ENCODE measurements around the gene COQ10A.

Gene COQ10A

GRCh38 chr12:56247923-56248322 is 18.8 kb upstream of the COQ10A start:
- Histone ChIP-seq H3K9me2 (replicated peaks; ENCODE audit: low read depth, low read length) (no peaks in the 10 kb centered on the region), H3F3A (ENCODE audit: low read depth) (no peaks in the 10 kb centered on the region), H3K4me2 (ENCODE audit: low read depth, low read length, poor library complexity, severe bottlenecking) (no peak overlapping the region), H3K4me1 (ENCODE audit: insufficient read depth, low read length, poor library complexity, severe bottlenecking) (no peaks in the 10 kb centered on the region), H3K36me3 (ENCODE audit: insufficient read depth, low read length) (peaks cover 66% of the 10 kb centered on the region; the same call in 1 of the 2 replicates), H3K9ac (ENCODE audit: low read depth, low read length, poor library complexity, severe bottlenecking) (no peak overlapping the region), H3K4me3 (ENCODE audit: low read length, poor library complexity, severe bottlenecking) (no peak overlapping the region), H3K27me3 (ENCODE audit: insufficient read depth, low read length, poor library complexity, severe bottlenecking) (no peaks in the 10 kb centered on the region), H3K79me2 (ENCODE audit: insufficient read depth, low read length) (no peaks in the 10 kb centered on the region), H4K20me1 (ENCODE audit: insufficient read depth, low read length, poor library complexity, severe bottlenecking) (no peaks in the 10 kb centered on the region), H3K9me3 (ENCODE audit: insufficient read depth, low read depth, low read length) (no peaks in the 10 kb centered on the region), H2AFZ (ENCODE audit: low read length) (no peak overlapping the region)
- TF ChIP-seq CTCF (conservative IDR thresholded peaks at IDR 0.05; ENCODE audit: low read length): no peak
- no peak for TF ChIP-seq EZH2phosphoT487 (IDR thresholded peaks at IDR 0.05; ENCODE audit: borderline replicate concordance)

- peaks cover 66% of the 10 kb centered on the region; the same call in 1 of the 2 replicates for H3K36me3 ChIP-seq (ENCODE audit: insufficient read depth, low read length)
- H3K4me1 ChIP-seq (ENCODE audit: insufficient read depth, low read length, poor library complexity, severe bottlenecking): no peaks in the 10 kb centered on the region
- H3K4me3 ChIP-seq (ENCODE audit: low read length, poor library complexity, severe bottlenecking): no peak overlapping the region
- H4K20me1 ChIP-seq (ENCODE audit: insufficient read depth, low read length, poor library complexity, severe bottlenecking): no peaks in the 10 kb centered on the region
- no peak for TF ChIP-seq CTCF (conservative IDR thresholded peaks at IDR 0.05; ENCODE audit: low read length)
- TF ChIP-seq EZH2phosphoT487 (IDR thresholded peaks at IDR 0.05; ENCODE audit: borderline replicate concordance): no peak
- H2AFZ ChIP-seq (ENCODE audit: low read length): no peak overlapping the region
- H3K4me2 ChIP-seq (ENCODE audit: low read depth, low read length, poor library complexity, severe bottlenecking): no peak overlapping the region
- H3K9me2 ChIP-seq (replicated peaks; ENCODE audit: low read depth, low read length): no peaks in the 10 kb centered on the region
- H3K9ac ChIP-seq (ENCODE audit: low read depth, low read length, poor library complexity, severe bottlenecking): no peak overlapping the region
- no peaks in the 10 kb centered on the region for H3K9me3 ChIP-seq (ENCODE audit: insufficient read depth, low read depth, low read length)
- no peaks in the 10 kb centered on the region for H3F3A ChIP-seq (ENCODE audit: low read depth)
- no peaks in the 10 kb centered on the region for H3K27me3 ChIP-seq (ENCODE audit: insufficient read depth, low read length, poor library complexity, severe bottlenecking)
- no peaks in the 10 kb centered on the region for H3K79me2 ChIP-seq (ENCODE audit: insufficient read depth, low read length)
These were observed 18.0 kb upstream of the COQ10A start for GRCh38 chr12:56248711-56249110.

DNA sequence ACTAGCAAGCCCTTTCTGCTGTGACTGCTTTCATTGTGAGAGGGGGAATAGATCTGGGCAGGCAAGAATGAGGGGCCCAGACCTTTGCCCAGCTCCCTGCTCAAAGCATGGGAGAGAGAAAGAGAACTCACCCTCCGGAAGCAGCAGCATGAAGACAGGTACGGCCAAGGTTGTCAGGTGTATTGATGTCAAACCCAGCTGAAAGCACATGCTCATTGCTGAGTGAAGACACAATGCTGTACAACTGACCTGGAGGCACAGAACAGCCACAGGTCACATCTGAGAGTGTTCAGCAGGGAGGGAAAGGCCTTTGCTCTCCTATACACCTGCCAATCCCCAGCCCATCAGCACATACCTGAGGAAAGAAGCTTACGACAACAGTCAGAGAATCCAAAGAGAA is 14.1 kb upstream of the COQ10A start:
- TF ChIP-seq EZH2phosphoT487 (IDR thresholded peaks at IDR 0.05; ENCODE audit: borderline replicate concordance): no peak
- no peak for TF ChIP-seq CTCF (conservative IDR thresholded peaks at IDR 0.05; ENCODE audit: low read length)
- Histone ChIP-seq H3K27me3 (ENCODE audit: insufficient read depth, low read length, poor library complexity, severe bottlenecking) (no peaks in the 10 kb centered on the region), H3K9me2 (replicated peaks; ENCODE audit: low read depth, low read length) (no peaks in the 10 kb centered on the region), H3K79me2 (ENCODE audit: insufficient read depth, low read length) (peaks cover 27% of the 10 kb centered on the region), H3K4me3 (ENCODE audit: low read length, poor library complexity, severe bottlenecking) (no peak overlapping the region), H3K36me3 (ENCODE audit: insufficient read depth, low read length) (peaks cover 47% of the 10 kb centered on the region; the same call in 1 of the 2 replicates), H3K9me3 (ENCODE audit: insufficient read depth, low read depth, low read length) (no peaks in the 10 kb centered on the region), H2AFZ (ENCODE audit: low read length) (no peak overlapping the region), H3K4me1 (ENCODE audit: insufficient read depth, low read length, poor library complexity, severe bottlenecking) (peaks cover 17% of the 10 kb centered on the region), H3K9ac (ENCODE audit: low read depth, low read length, poor library complexity, severe bottlenecking) (no peak overlapping the region), H3F3A (ENCODE audit: low read depth) (no peaks in the 10 kb centered on the region), H3K4me2 (ENCODE audit: low read depth, low read length, poor library complexity, severe bottlenecking) (no peak overlapping the region), H4K20me1 (ENCODE audit: insufficient read depth, low read length, poor library complexity, severe bottlenecking) (peaks cover 18% of the 10 kb centered on the region)

Measured in Loucy (cell line).